Upper lobe of left lung (tissue), 6 donors: Measurements from ENCODE around the gene SHANK3. TPM values are rescaled to one million over a fixed set of nuclear protein-coding genes. Genes with fewer than 3 reads are reported as not detected.

Experiments used
- ATAC-seq, 2 donors: fragments of 200-7000 bp; cut with Tn5 transposase; one replicate each; pipeline ENCODE4 v1.9.1; 2022; ENCODE audit warnings: mild to moderate bottlenecking in 2 of 2, moderate library complexity in 2 of 2; ENCODE audit not compliant: low FRiP score in 2 of 2
- DNase-seq, 2 donors: peaks; one replicate each; pipeline ENCODE4 v3.0.0-alpha.2; 2019 to 2020
- H3K27ac ChIP-seq, 4 donors: fragments of 200-600 bp; sonication (generic); one replicate each; pipeline ENCODE4 v1.5.1; 2016 to 2019
- H3K27me3 ChIP-seq, 4 donors: fragments of 200-600 bp; sonication (generic); one replicate each; pipeline ENCODE4 v1.5.1; 2017 to 2019
- H3K36me3 ChIP-seq, 4 donors: fragments of 200-600 bp; sonication (generic); one replicate each; pipeline ENCODE4 v1.5.1; 2016 to 2019
- H3K4me1 ChIP-seq, 4 donors: fragments of 200-600 bp; sonication (generic); one replicate each; pipeline ENCODE4 v1.5.1; 2018 to 2019
- H3K4me3 ChIP-seq, 4 donors: fragments of 200-600 bp; sonication (generic); one replicate each; pipeline ENCODE4 v1.5.1; 2017 to 2019; ENCODE audit warnings: mild to moderate bottlenecking in 2 of 4, moderate library complexity in 1 of 4
- H3K9me3 ChIP-seq, 4 donors: fragments of 200-600 bp; sonication (generic); one replicate each; pipeline ENCODE4 v1.5.1; 2018 to 2019
- CTCF ChIP-seq, 6 experiments: fragments of 450-650 bp in 4 of 6; fragments of 200-600 bp in 2 of 6; sonication (generic) in 2 of 6; IDR thresholded peaks; one replicate each; pipeline ENCODE4 v1.5.1; 2016 to 2019; ENCODE audit warnings: antibody characterized with exemption in 6 of 6
- EP300 ChIP-seq, 4 donors: sonication (generic); formaldehyde crosslinking; IDR thresholded peaks; one replicate each; pipeline ENCODE4 v1.5.1; 2017; ENCODE audit warnings: antibody characterized with exemption in 4 of 4, control low read depth in 2 of 4
- POLR2A ChIP-seq, 4 donors: fragments of 450-650 bp; IDR thresholded peaks; one replicate each; pipeline ENCODE4 v1.5.1; 2016 to 2017; ENCODE audit warnings: antibody characterized with exemption in 4 of 4, mild to moderate bottlenecking in 2 of 4
- POLR2AphosphoS5 ChIP-seq, 2 donors: sonication (generic); formaldehyde crosslinking; IDR thresholded peaks; one replicate each; pipeline ENCODE4 v1.5.1; 2017; ENCODE audit warnings: antibody characterized with exemption in 2 of 2
- WGBS, 2 donors: methylation state at CpG; one replicate each; pipeline ENCODE4 v1.1.5; 2017 to 2018; 5-methylcytosine and 5-hydroxymethylcytosine counted together
- small RNA-seq, 4 donors: library from RNA; depleted of rRNA; stranded (forward); fragments of <200 nt; gene quantifications; one replicate each; pipeline ENCODE3, GENCODE V24; 2016
- total RNA-seq, 6 donors: library from RNA; depleted of rRNA in 4 of 6; stranded (reverse); fragments of >200 nt in 4 of 6; gene quantifications; one replicate each; pipeline versions ENCODE4 v1.1.0 to v1.2.1, GENCODE V29; 2016 to 2021
- donor health status: DM: no; HTN: no; CAD: no; lungs with moderate emphysema.
- donor health status: DM: no; HTN: yes; CAD: no; lungs with severe emphysema.

The SHANK3 gene
- total RNA-seq, 6 donors from 2014 or later: 16.6 to 105 (median 51.1) TPM

GRCh38 chr22:50721257-50721844, 48.7 kb downstream of the SHANK3 start:
- peaks cover under 1 to 24% (median 11%) of the 10 kb centered on the region in 4 donors for H3K4me1 ChIP-seq
- ATAC-seq (no peak), DNase-seq (peak in 1 of 2 donors; percentile 75)
- H3K4me3 ChIP-seq: no peak overlapping the region
- no peaks in the 10 kb centered on the region for H3K9me3 ChIP-seq
- no peaks in the 10 kb centered on the region for H3K27me3 ChIP-seq
- 70 to 83% methylated on average over 5 to 25 of the region's 32 CpGs for WGBS, 2 donors
- peaks cover 0 to 72% (median 10%) of the 10 kb centered on the region in 4 donors for H3K36me3 ChIP-seq
- H3K27ac ChIP-seq: no peak overlapping the region
- no peak for TF ChIP-seq EP300 (IDR thresholded peaks at IDR 0.05)
- TF ChIP-seq POLR2A (IDR thresholded peaks at IDR 0.05): no peak
- TF ChIP-seq CTCF (IDR thresholded peaks at IDR 0.05): no peak
- TF ChIP-seq POLR2AphosphoS5 (IDR thresholded peaks at IDR 0.05): no peak

- Histone ChIP-seq H3K27me3 (no peaks in the 10 kb centered on the region), H3K4me1 (peaks cover 5 to 32% (median 11%) of the 10 kb centered on the region in 4 donors), H3K27ac (peak overlapping the region in 1 of 4 donors; percentile 25), H3K9me3 (no peaks in the 10 kb centered on the region), H3K4me3 (no peak overlapping the region), H3K36me3 (peaks cover 0 to 71% (median 19%) of the 10 kb centered on the region in 4 donors)
- 91% methylated on average over 20 to 33 of the region's 33 CpGs for WGBS, 2 donors
- TF ChIP-seq CTCF (IDR thresholded peaks at IDR 0.05) (no peak), EP300 (IDR thresholded peaks at IDR 0.05) (no peak), POLR2AphosphoS5 (IDR thresholded peaks at IDR 0.05) (no peak), POLR2A (IDR thresholded peaks at IDR 0.05) (no peak)
- ATAC-seq (no peak), DNase-seq (peak in 1 of 2 donors; percentile 81)
These were observed 49.6 kb downstream of the SHANK3 start for GRCh38 chr22:50722048-50722701.

Small RNA genes lying within 50 kb of the gene (small RNA-seq; reads per million reads assigned to genes)
- gene RF00019: 0 reads per million in 4 donors
- 0 reads per million in 4 donors for gene RNU6-409P

Other genes with a start within 250 kb of the SHANK3 start
- 100 to 1,000 TPM in 1 of 6 donors, 10 to 100 TPM in 5; 44.6 to 117 (median 75.7) TPM for gene SBF1, start 197.8 kb upstream of the SHANK3 start, total RNA-seq
- 1 to 10 TPM in 4 of 6 donors, under 1 TPM in 2; 0.30 to 3.1 (median 1.6) TPM for gene ADM2, start 191.3 kb upstream of the SHANK3 start, total RNA-seq
- gene MIOX, start 186.0 kb upstream of the SHANK3 start, total RNA-seq: not detected
- 10 to 100 TPM; 36.0 to 87.4 (median 77.4) TPM for gene LMF2, start 165.1 kb upstream of the SHANK3 start, total RNA-seq
- gene NCAPH2, start 164.6 kb upstream of the SHANK3 start, total RNA-seq: 100 to 1,000 TPM in 1 of 6 donors, 10 to 100 TPM in 5; 55.4 to 104 (median 62.2) TPM
- 10 to 100 TPM in 2 of 6 donors, 1 to 10 TPM in 3, not detected in 1; 1.7 to 14.0 (median 9.2) TPM for gene SCO2, start 147.2 kb upstream of the SHANK3 start, total RNA-seq
- gene TYMP, start 142.8 kb upstream of the SHANK3 start, total RNA-seq: 100 to 1,000 TPM; 162 to 346 (median 248) TPM
- 1 to 10 TPM in 2 of 6 donors, under 1 TPM in 2, not detected in 2; 0.39 to 1.5 (median 0.81) TPM for gene KLHDC7B, start 126.9 kb upstream of the SHANK3 start, total RNA-seq
- gene SYCE3, start 109.9 kb upstream of the SHANK3 start, total RNA-seq: 1 to 10 TPM in 1 of 6 donors, not detected in 5; 3.4 TPM
- gene CPT1B, start 94.4 kb upstream of the SHANK3 start, total RNA-seq: 10 to 100 TPM in 5 of 6 donors, 1 to 10 TPM in 1; 7.3 to 54.5 (median 19.4) TPM
- gene CHKB, start 90.0 kb upstream of the SHANK3 start, total RNA-seq: 100 to 1,000 TPM in 2 of 6 donors, 10 to 100 TPM in 4; 42.7 to 294 (median 87.8) TPM
- gene MAPK8IP2, start 72.0 kb upstream of the SHANK3 start, total RNA-seq: 1 to 10 TPM; 1.0 to 5.5 (median 3.4) TPM
- gene ARSA, start 44.7 kb upstream of the SHANK3 start, total RNA-seq: 10 to 100 TPM; 29.8 to 99.0 (median 59.2) TPM
- gene ACR, start 65.4 kb downstream of the SHANK3 start, total RNA-seq: 1 to 10 TPM in 4 of 6 donors, under 1 TPM in 2; 0.71 to 3.9 (median 1.5) TPM
- gene RABL2B, start 110.8 kb downstream of the SHANK3 start, total RNA-seq: 10 to 100 TPM; 24.9 to 74.4 (median 38.1) TPM